ENCODE data around the gene TMEM147.

The TMEM147 gene

GRCh38 chr19:35521124-35521743 lies 24.2 kb upstream of the TMEM147 start:
- no peak for DNase-seq

GRCh38 chr19:35522745-35523327 lies 22.6 kb upstream of the TMEM147 start:
- DNase-seq, result no peak

- DNase-seq, result no peak
Measured at GRCh38 chr19:35524181-35524837, 21.1 kb upstream of the TMEM147 start.

- DNase-seq, result no peak
Measured at GRCh38 chr19:35525873-35526272, 19.6 kb upstream of the TMEM147 start.

GRCh38 chr19:35528218-35529038 lies 17.0 kb upstream of the TMEM147 start, which contains the start of gene SBSN:
TSS of gene SBSN (minus strand) at chr19:35528311. CDS start at chr19:35528281, 30 bp downstream.
- no peak for DNase-seq

- no peak for DNase-seq
Measured at GRCh38 chr19:35529241-35530218, 15.9 kb upstream of the TMEM147 start.

- DNase-seq, result no peak
Measured at GRCh38 chr19:35531291-35531690, 14.1 kb upstream of the TMEM147 start.

- DNase-seq, result no peak
Measured at GRCh38 chr19:35533201-35533821, 12.1 kb upstream of the TMEM147 start, which contains the start of gene GAPDHS. TSS of gene GAPDHS (plus strand) at chr19:35533456. CDS start at chr19:35533528, 72 bp downstream.

GRCh38 chr19:35533822-35534392 lies 11.5 kb upstream of the TMEM147 start:
- no peak for DNase-seq

- DNase-seq, result no peak
Measured at GRCh38 chr19:35534803-35535480, 10.5 kb upstream of the TMEM147 start.

- DNase-seq, result no peak
Measured at GRCh38 chr19:35539314-35539713, 6.1 kb upstream of the TMEM147 start.

GRCh38 chr19:35539850-35540249 lies 5.6 kb upstream of the TMEM147 start:
- DNase-seq, result no peak

- no peak for DNase-seq
Measured at GRCh38 chr19:35540356-35540927, 5.0 kb upstream of the TMEM147 start.

- DNase-seq, result no peak
Measured at GRCh38 chr19:35542209-35542608, 3.2 kb upstream of the TMEM147 start.

- DNase-seq, result no peak
Measured at GRCh38 chr19:35543280-35544109, 1.9 kb upstream of the TMEM147 start.

- DNase-seq, result no peak
Measured at GRCh38 chr19:35544110-35544802, 1.2 kb upstream of the TMEM147 start.

GRCh38 chr19:35545855-35546381 lies 492 bp downstream of the TMEM147 start:
- no peak for DNase-seq

- no peak for DNase-seq
Measured at GRCh38 chr19:35546532-35546931, 1.1 kb downstream of the TMEM147 start.
